GM19043 (cell line): ENCODE results near the gene OR2G2.

ENCODE experiments used
- ATAC-seq: cut with Tn5 transposase; IDR thresholded peaks from one replicate; pipeline ENCODE4 v1.9.1; 2021; ENCODE audit warnings: low read depth; ENCODE audit not compliant: unreplicated experiment

The OR2G2 gene

GRCh38 chr1:247588060-247588459, at the start of gene OR2G2:
Gene OR2G2, plus strand, starts transcription at chr1:247588360. Its CDS starts 0 bp downstream, at chr1:247588360.
- ATAC-seq = no peak

GRCh38 chr1:247538561-247538960, 49.6 kb upstream of the OR2G2 start:
- no peak for ATAC-seq

- no peak for ATAC-seq
Observed at GRCh38 chr1:247539215-247539614, 48.9 kb upstream of the OR2G2 start.

GRCh38 chr1:247540581-247540980, 47.6 kb upstream of the OR2G2 start:
- ATAC-seq = no peak

- no peak for ATAC-seq
Observed at GRCh38 chr1:247542811-247543210, 45.3 kb upstream of the OR2G2 start.

- no peak for ATAC-seq
Observed at GRCh38 chr1:247548092-247548491, 40.1 kb upstream of the OR2G2 start.

GRCh38 chr1:247548769-247549182, 39.4 kb upstream of the OR2G2 start, which contains the start of gene GCSAML:
Gene GCSAML, plus strand, starts transcription at chr1:247549134. Its CDS starts 58 bp downstream, at chr1:247549192.
- ATAC-seq = no peak

- ATAC-seq = no peak
Observed at GRCh38 chr1:247551721-247552120, 36.4 kb upstream of the OR2G2 start.

GRCh38 chr1:247552231-247552630, 35.9 kb upstream of the OR2G2 start:
- ATAC-seq = no peak

GRCh38 chr1:247557926-247558674, 30.1 kb upstream of the OR2G2 start:
- no peak for ATAC-seq

GRCh38 chr1:247561711-247562110, 26.4 kb upstream of the OR2G2 start:
- no peak for ATAC-seq

- no peak for ATAC-seq
Observed at GRCh38 chr1:247562198-247562597, 26.0 kb upstream of the OR2G2 start.

- ATAC-seq = no peak
Observed at GRCh38 chr1:247574236-247574635, 13.9 kb upstream of the OR2G2 start.

- no peak for ATAC-seq
Observed at GRCh38 chr1:247574664-247575063, 13.5 kb upstream of the OR2G2 start.

GRCh38 chr1:247576514-247576913, 11.6 kb upstream of the OR2G2 start:
- no peak for ATAC-seq

GRCh38 chr1:247578946-247579460, 9.2 kb upstream of the OR2G2 start:
- no peak for ATAC-seq

- no peak for ATAC-seq
Observed at GRCh38 chr1:247605286-247605685, 17.1 kb downstream of the OR2G2 start, which contains the start of gene OR2G3. Gene OR2G3, plus strand, starts transcription at chr1:247605586. Its CDS starts 0 bp downstream, at chr1:247605586.

- no peak for ATAC-seq
Observed at GRCh38 chr1:247613405-247613804, 25.2 kb downstream of the OR2G2 start.

- ATAC-seq = no peak
Observed at GRCh38 chr1:247614625-247615024, 26.5 kb downstream of the OR2G2 start.

- ATAC-seq = no peak
Observed at GRCh38 chr1:247627951-247628350, 39.8 kb downstream of the OR2G2 start.

- ATAC-seq = no peak
Observed at GRCh38 chr1:247638011-247638410, 49.9 kb downstream of the OR2G2 start.

GRCh38 chr1:247638781-247639180, 50.6 kb downstream of the OR2G2 start:
- ATAC-seq = no peak
